ENCODE measurements around the gene KCNIP3.

The KCNIP3 gene

GRCh38 chr2:95294579-95295250, 2.4 kb upstream of the KCNIP3 start:
- no peak for DNase-seq (ENCODE audit: low read depth)

GRCh38 chr2:95295376-95295775, 1.8 kb upstream of the KCNIP3 start:
- DNase-seq (ENCODE audit: low read depth), result no peak

- no peak for DNase-seq (ENCODE audit: low read depth)
Measured at GRCh38 chr2:95296011-95296410, 1.1 kb upstream of the KCNIP3 start.

- no peak for DNase-seq (ENCODE audit: low read depth)
Measured at GRCh38 chr2:95297639-95298395, 670 bp downstream of the KCNIP3 start.

- no peak for DNase-seq (ENCODE audit: low read depth)
Measured at GRCh38 chr2:95298486-95299111, 1.5 kb downstream of the KCNIP3 start.

- DNase-seq (ENCODE audit: low read depth), result no peak
Measured at GRCh38 chr2:95299961-95300360, 2.8 kb downstream of the KCNIP3 start.

GRCh38 chr2:95300450-95300849, 3.3 kb downstream of the KCNIP3 start:
- no peak for DNase-seq (ENCODE audit: low read depth)

- no peak for DNase-seq (ENCODE audit: low read depth)
Measured at GRCh38 chr2:95301186-95301585, 4.0 kb downstream of the KCNIP3 start.

GRCh38 chr2:95301876-95302641, 4.9 kb downstream of the KCNIP3 start:
- DNase-seq (ENCODE audit: low read depth), result no peak

GRCh38 chr2:95303191-95303919, 6.2 kb downstream of the KCNIP3 start:
- no peak for DNase-seq (ENCODE audit: low read depth)

GRCh38 chr2:95305380-95306061, 8.4 kb downstream of the KCNIP3 start:
- no peak for DNase-seq (ENCODE audit: low read depth)

- DNase-seq (ENCODE audit: low read depth), result no peak
Measured at GRCh38 chr2:95306336-95306895, 9.3 kb downstream of the KCNIP3 start.

- no peak for DNase-seq (ENCODE audit: low read depth)
Measured at GRCh38 chr2:95307036-95307435, 9.9 kb downstream of the KCNIP3 start.

- DNase-seq (ENCODE audit: low read depth), result no peak
Measured at GRCh38 chr2:95307878-95308277, 10.7 kb downstream of the KCNIP3 start.

GRCh38 chr2:95308426-95308990, 11.4 kb downstream of the KCNIP3 start:
- DNase-seq (ENCODE audit: low read depth), result no peak

GRCh38 chr2:95309599-95309998, 12.5 kb downstream of the KCNIP3 start:
- no peak for DNase-seq (ENCODE audit: low read depth)

GRCh38 chr2:95310216-95310615, 13.1 kb downstream of the KCNIP3 start:
- DNase-seq (ENCODE audit: low read depth), result no peak

GRCh38 chr2:95310651-95311050, 13.5 kb downstream of the KCNIP3 start:
- no peak for DNase-seq (ENCODE audit: low read depth)

- DNase-seq (ENCODE audit: low read depth), result no peak
Measured at GRCh38 chr2:95311815-95312542, 14.8 kb downstream of the KCNIP3 start.
